ENCODE data around the gene COA6.

GRCh38 chr1:234396871-234397270 lies 23.6 kb downstream of the COA6 start:
- TF ChIP-seq CTCF (IDR thresholded peaks at IDR 0.05) (no peak), POLR2A (IDR thresholded peaks at IDR 0.05) (no peak)

Measured in adrenal gland (tissue), 5 donors.